CD14-positive monocyte (primary cell): ENCODE measurements around the gene ZNF385B. TPM values are rescaled to one million over a fixed set of nuclear protein-coding genes. Genes with fewer than 3 reads are reported as not detected.

Source experiments
- DNase-seq, 3 donors: peaks; one replicate each; pipeline ENCODE4 v3.0.0-alpha.2; 2011 to 2022
- H2AFZ ChIP-seq: 2 replicates; pipeline ENCODE4 v1.6.0; 2012; ENCODE audit warnings: mild to moderate bottlenecking, low read depth, low read length, inconsistent platforms; ENCODE audit not compliant: insufficient read depth, poor library complexity, severe bottlenecking
- H3K27ac ChIP-seq, 2 donors: 1 replicate in 1 of 2; 2 replicates in 1 of 2; pipeline ENCODE4 v1.5.1; 2012 to 2013; ENCODE audit warnings: low read length in 2 of 2, control low read depth in 1 of 2, inconsistent platforms in 1 of 2, low read depth in 1 of 2, mild to moderate bottlenecking in 1 of 2
- H3K27me3 ChIP-seq, 2 donors: one replicate each; pipeline versions ENCODE4 v1.6.0 to v1.6.1; 2011 to 2013; ENCODE audit warnings: low read length in 2 of 2; ENCODE audit not compliant: control insufficient read depth in 2 of 2, insufficient read depth in 2 of 2
- H3K36me3 ChIP-seq, 2 donors: replicated peaks in 1 of 2; 1 replicate in 1 of 2; 2 replicates in 1 of 2; pipeline versions ENCODE4 v1.5.1 to v1.6.1; 2012 to 2013; ENCODE audit warnings: low read length in 2 of 2, control low read depth in 1 of 2, inconsistent platforms in 1 of 2, mild to moderate bottlenecking in 1 of 2; ENCODE audit not compliant: insufficient read depth in 2 of 2, control insufficient read depth in 1 of 2
- H3K4me1 ChIP-seq, 2 donors: 1 replicate in 1 of 2; 2 replicates in 1 of 2; pipeline versions ENCODE4 v1.5.1 to v1.6.1; 2012 to 2013; ENCODE audit warnings: low read length in 2 of 2, control low read depth in 1 of 2, inconsistent platforms in 1 of 2, mild to moderate bottlenecking in 1 of 2, moderate library complexity in 1 of 2; ENCODE audit not compliant: insufficient read depth in 2 of 2, control insufficient read depth in 1 of 2
- H3K4me2 ChIP-seq: replicated peaks from 2 replicates; pipeline ENCODE3; 2012; ENCODE audit warnings: low read length, moderate library complexity, mild to moderate bottlenecking; ENCODE audit not compliant: poor library complexity, severe bottlenecking; ENCODE audit errors: extremely low read depth
- H3K4me3 ChIP-seq, 3 experiments: fragments of 200-600 bp in 1 of 3; sonication (generic) in 1 of 3; replicated peaks in 1 of 3; 1 replicate in 2 of 3; 2 replicates in 1 of 3; pipeline ENCODE4 v1.5.1; 2011 to 2013; ENCODE audit warnings: low read length in 3 of 3, mild to moderate bottlenecking in 3 of 3, control low read depth in 2 of 3, low read depth in 2 of 3, inconsistent platforms in 1 of 3, moderate library complexity in 1 of 3
- H3K79me2 ChIP-seq: 2 replicates; pipeline ENCODE4 v1.6.0; 2012; ENCODE audit warnings: mild to moderate bottlenecking, control low read depth, inconsistent platforms, low read length, moderate library complexity; ENCODE audit not compliant: insufficient read depth
- H3K9ac ChIP-seq: 2 replicates; pipeline ENCODE4 v1.6.0; 2017; ENCODE audit warnings: low read length, mild to moderate bottlenecking; ENCODE audit not compliant: insufficient read depth, poor library complexity, severe bottlenecking
- H3K9me3 ChIP-seq, 2 donors: replicated peaks in 1 of 2; 1 replicate in 1 of 2; 2 replicates in 1 of 2; pipeline versions ENCODE4 v1.5.1 to v1.6.1; 2012 to 2013; ENCODE audit warnings: low read length in 2 of 2, control low read depth in 1 of 2; ENCODE audit not compliant: control insufficient read depth in 1 of 2, insufficient read depth in 1 of 2
- H4K20me1 ChIP-seq: 2 replicates; pipeline ENCODE4 v1.6.0; 2012; ENCODE audit warnings: mild to moderate bottlenecking, low read length, control low read depth, moderate library complexity; ENCODE audit not compliant: insufficient read depth
- H3K27ac Mint-ChIP-seq, 7 donors: one replicate each; pipeline ENCODE4 v1.8.0; 2020; ENCODE audit warnings: mild to moderate bottlenecking in 7 of 7, mixed read lengths in 7 of 7, moderate library complexity in 6 of 7, inconsistent platforms in 2 of 7
- H3K27me3 Mint-ChIP-seq, 3 donors: one replicate each; pipeline ENCODE4 v1.8.0; 2021 to 2022; ENCODE audit warnings: low read depth in 3 of 3, mild to moderate bottlenecking in 3 of 3, mixed read lengths in 3 of 3, moderate library complexity in 3 of 3, inconsistent platforms in 1 of 3
- H3K36me3 Mint-ChIP-seq, 2 donors: one replicate each; pipeline ENCODE4 v1.8.0; 2020; ENCODE audit warnings: mixed read lengths in 2 of 2, inconsistent platforms in 1 of 2, mild to moderate bottlenecking in 1 of 2
- H3K4me1 Mint-ChIP-seq: one replicate; pipeline ENCODE4 v1.8.0; 2020; ENCODE audit warnings: mild to moderate bottlenecking, mixed read lengths
- H3K4me3 Mint-ChIP-seq, 2 donors: one replicate each; pipeline ENCODE4 v1.8.0; 2020; ENCODE audit warnings: mild to moderate bottlenecking in 2 of 2, mixed read lengths in 2 of 2, moderate library complexity in 1 of 2
- H3K9me3 Mint-ChIP-seq, 7 donors: one replicate each; pipeline ENCODE4 v1.8.0; 2020 to 2022; ENCODE audit warnings: mixed read lengths in 7 of 7, mild to moderate bottlenecking in 6 of 7, moderate library complexity in 6 of 7, inconsistent platforms in 2 of 7
- WGBS: methylation state at CpG from one replicate; pipeline ENCODE4 v1.1.5; 2013; ENCODE audit warnings: missing lambda C conversion rate; ENCODE audit not compliant: insufficient coverage; 5-methylcytosine and 5-hydroxymethylcytosine counted together
- intact Hi-C, 2 donors: fragments of 100-400 bp; cut with micrococcal nuclease; formaldehyde crosslinking; loops; one replicate each; pipeline versions ENCODE4 v1.15.0 to v1.15.1; 2023
- polyA plus RNA-seq, 3 donors: library from polyadenylated mRNA; depleted of rRNA in 1 of 3; unstranded in 2 of 3; stranded (reverse) in 1 of 3; fragments of 300-500 nt in 2 of 3; fragments of >200 nt in 1 of 3; fragmentation: Illumina TruSeq in 2 of 3; gene quantifications; 1 replicate in 2 of 3; 2 replicates in 1 of 3; pipeline ENCODE4 v1.2.3, GENCODE V29; 2012 to 2021
- TF ChIP-seq, protein P1 (sequence below): fragments of 200-600 bp; IDR thresholded peaks from one replicate; pipeline ENCODE4 v1.8.0; 2022; ENCODE audit warnings: antibody characterized with exemption, mild to moderate bottlenecking

ZNF385B gene
- polyA plus RNA-seq, 3 donors = not detected

DNA sequence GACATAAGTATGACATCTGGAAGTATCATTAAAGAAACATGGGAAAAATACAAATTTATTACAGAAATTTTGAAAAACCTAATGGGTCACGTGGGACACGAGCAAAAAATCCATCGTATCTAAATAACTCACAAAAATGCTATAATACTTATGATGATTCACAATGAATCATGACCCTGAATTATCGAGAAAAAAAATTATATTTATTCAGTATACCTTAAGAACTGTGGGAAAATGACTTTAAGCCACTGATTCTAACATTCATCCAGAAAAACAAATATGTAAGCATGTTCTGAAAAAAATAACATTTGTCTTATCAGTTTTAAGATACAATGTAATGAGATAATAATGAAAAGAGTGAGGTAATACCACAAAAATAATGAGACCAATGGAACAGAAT lies 51.8 kb downstream of the ZNF385B start:
- Histone ChIP-seq H3K27me3 (no peaks in the 10 kb centered on the region), H3K27ac (no peak overlapping the region), H3K36me3 (no peaks in the 10 kb centered on the region), H3K9ac (no peak overlapping the region), H4K20me1 (no peaks in the 10 kb centered on the region), H2AFZ (no peak overlapping the region), H3K9me3 (no peaks in the 10 kb centered on the region), H3K4me3 (no peak overlapping the region), H3K4me2 (no peak overlapping the region), H3K4me1 (no peaks in the 10 kb centered on the region), H3K79me2 (no peaks in the 10 kb centered on the region)
- H3K27me3 Mint-ChIP-seq = peaks cover 0 to 2% (median 0%) of the 10 kb centered on the region in 3 donors
- no peaks in the 10 kb centered on the region for H3K4me1 Mint-ChIP-seq
- intact Hi-C loops = no loop called here
- no peak overlapping the region for H3K27ac Mint-ChIP-seq
- no peak overlapping the region for H3K4me3 Mint-ChIP-seq
- TF ChIP-seq, protein P1, sequence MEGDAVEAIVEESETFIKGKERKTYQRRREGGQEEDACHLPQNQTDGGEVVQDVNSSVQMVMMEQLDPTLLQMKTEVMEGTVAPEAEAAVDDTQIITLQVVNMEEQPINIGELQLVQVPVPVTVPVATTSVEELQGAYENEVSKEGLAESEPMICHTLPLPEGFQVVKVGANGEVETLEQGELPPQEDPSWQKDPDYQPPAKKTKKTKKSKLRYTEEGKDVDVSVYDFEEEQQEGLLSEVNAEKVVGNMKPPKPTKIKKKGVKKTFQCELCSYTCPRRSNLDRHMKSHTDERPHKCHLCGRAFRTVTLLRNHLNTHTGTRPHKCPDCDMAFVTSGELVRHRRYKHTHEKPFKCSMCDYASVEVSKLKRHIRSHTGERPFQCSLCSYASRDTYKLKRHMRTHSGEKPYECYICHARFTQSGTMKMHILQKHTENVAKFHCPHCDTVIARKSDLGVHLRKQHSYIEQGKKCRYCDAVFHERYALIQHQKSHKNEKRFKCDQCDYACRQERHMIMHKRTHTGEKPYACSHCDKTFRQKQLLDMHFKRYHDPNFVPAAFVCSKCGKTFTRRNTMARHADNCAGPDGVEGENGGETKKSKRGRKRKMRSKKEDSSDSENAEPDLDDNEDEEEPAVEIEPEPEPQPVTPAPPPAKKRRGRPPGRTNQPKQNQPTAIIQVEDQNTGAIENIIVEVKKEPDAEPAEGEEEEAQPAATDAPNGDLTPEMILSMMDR = no peak
- H3K9me3 Mint-ChIP-seq = peaks cover 0 to 9% (median 2%) of the 10 kb centered on the region in 7 donors
- no peaks in the 10 kb centered on the region for H3K36me3 Mint-ChIP-seq
- no peak for DNase-seq
- WGBS = no CpG with 5 or more reads among the region's 4 CpGs

DNA sequence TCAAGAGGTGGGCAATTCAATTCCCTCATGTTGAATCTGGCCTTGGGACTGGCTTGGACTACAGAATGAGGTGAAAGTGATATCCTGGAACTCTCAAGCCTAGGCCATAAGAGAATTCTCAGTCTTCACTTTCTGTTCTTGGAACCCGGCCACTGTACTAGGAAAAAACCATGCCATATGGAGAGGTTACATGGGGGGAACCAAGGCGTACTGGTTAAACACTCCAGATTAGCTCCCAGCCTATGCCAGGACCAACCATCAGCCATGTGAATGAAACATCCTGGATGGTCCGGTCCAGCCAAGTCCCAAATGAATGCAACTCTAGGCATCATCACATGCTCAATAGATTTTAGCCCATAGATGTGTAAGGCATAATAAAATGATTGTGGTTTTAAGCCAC lies 56.4 kb downstream of the ZNF385B start:
- Histone ChIP-seq H3K4me1 (no peaks in the 10 kb centered on the region), H4K20me1 (no peaks in the 10 kb centered on the region), H3K9ac (no peak overlapping the region), H3K9me3 (no peaks in the 10 kb centered on the region), H3K36me3 (no peaks in the 10 kb centered on the region), H3K4me2 (no peak overlapping the region), H3K27ac (no peak overlapping the region), H3K4me3 (no peak overlapping the region), H2AFZ (no peak overlapping the region), H3K79me2 (no peaks in the 10 kb centered on the region), H3K27me3 (no peaks in the 10 kb centered on the region)
- H3K36me3 Mint-ChIP-seq = no peaks in the 10 kb centered on the region
- H3K27me3 Mint-ChIP-seq = no peaks in the 10 kb centered on the region
- peaks cover 0 to 4% (median 2%) of the 10 kb centered on the region in 7 donors for H3K9me3 Mint-ChIP-seq
- intact Hi-C loops = no loop called here
- DNase-seq = no peak
- H3K4me1 Mint-ChIP-seq = no peaks in the 10 kb centered on the region
- 100% methylated on average over 1 of the region's 3 CpGs for WGBS
- no peak overlapping the region for H3K27ac Mint-ChIP-seq
- TF ChIP-seq, protein P1 = no peak
- H3K4me3 Mint-ChIP-seq = no peak overlapping the region
